HG03432 (cell line): Measurements from ENCODE around the gene FAM20A.
"Not testable (repeated sequence)": the region's sequence is repeated elsewhere in the genome, so short reads cannot be mapped to it uniquely, and the experiment has no call there.

ENCODE experiments used
- ATAC-seq: cut with Tn5 transposase; IDR thresholded peaks from one replicate; pipeline ENCODE4 v1.9.1; 2021; ENCODE audit warnings: mild to moderate bottlenecking, moderate library complexity; ENCODE audit not compliant: unreplicated experiment

The FAM20A gene

GRCh38 chr17:68505951-68506350, 95.2 kb downstream of the FAM20A start:
- no peak for ATAC-seq

GRCh38 chr17:68501074-68501473, 100.1 kb downstream of the FAM20A start:
- no peak for ATAC-seq

GRCh38 chr17:68499587-68499986, 101.6 kb downstream of the FAM20A start:
- ATAC-seq: no peak

- ATAC-seq: peak; percentile 33
These were observed 102.5 kb downstream of the FAM20A start for GRCh38 chr17:68498479-68499326.

GRCh38 chr17:68497885-68498319, 103.3 kb downstream of the FAM20A start:
- peak; percentile 95 for ATAC-seq

- no peak for ATAC-seq
These were observed 106.1 kb downstream of the FAM20A start for GRCh38 chr17:68495081-68495480.

- not testable (repeated sequence) for ATAC-seq
These were observed 108.6 kb downstream of the FAM20A start for GRCh38 chr17:68492394-68493054.

GRCh38 chr17:68491381-68492231, 109.6 kb downstream of the FAM20A start:
- ATAC-seq: no peak

GRCh38 chr17:68489919-68490318, 111.2 kb downstream of the FAM20A start:
- no peak for ATAC-seq
